OCI-LY7 (cell line): Measurements from ENCODE around the gene GNAQ. TPM values are rescaled to one million over a fixed set of nuclear protein-coding genes. Genes with fewer than 3 reads are reported as not detected.

Source experiments
- BruUV-seq: library from RNA; stranded (reverse); fragments of 400-500 nt; replicated peaks from 2 replicates; lab custom pipeline; 2021; lab: Mats Ljungman, UMichigan
- CTCF ChIA-PET: fragments of 300-600 bp; sonication (Branson Sonifier 250); formaldehyde crosslinking; loops from one replicate; lab custom pipeline; 2022; ENCODE audit warnings: antibody characterized with exemption; ENCODE audit not compliant: unreplicated experiment; lab: Charles Lee
- POLR2A ChIA-PET: fragments of 300-600 bp; sonication (Branson Sonifier 250); formaldehyde crosslinking; loops from one replicate; lab custom pipeline; 2022; ENCODE audit warnings: antibody characterized with exemption; lab: Charles Lee
- DNase-seq: peaks from one replicate; pipeline ENCODE4 v3.0.0-alpha.2; 2015; ENCODE audit warnings: low spot score
- H2AFZ ChIP-seq: fragments of 200-600 bp; sonication (generic), shearing (Covaris generic); 2 replicates; pipeline ENCODE4 v1.6.1; 2014; ENCODE audit warnings: mild to moderate bottlenecking, antibody characterized with exemption, low read length, moderate library complexity
- H3K27ac ChIP-seq: fragments of 200-600 bp; sonication (generic); 2 replicates; pipeline ENCODE4 v1.5.1; 2014; ENCODE audit warnings: mixed run types, low read depth, mild to moderate bottlenecking, moderate library complexity, low read length, inconsistent platforms; ENCODE audit not compliant: poor library complexity, severe bottlenecking
- H3K36me3 ChIP-seq: fragments of 200-600 bp; sonication (generic); 2 replicates; pipeline ENCODE4 v1.6.1; 2014; ENCODE audit warnings: mild to moderate bottlenecking, antibody characterized with exemption, low read length, moderate library complexity, mixed read lengths; ENCODE audit not compliant: insufficient read depth
- H3K4me1 ChIP-seq: fragments of 200-600 bp; sonication (generic); 2 replicates; pipeline ENCODE4 v1.5.1; 2014; ENCODE audit warnings: mild to moderate bottlenecking, low read length; ENCODE audit not compliant: insufficient read depth, poor library complexity, severe bottlenecking
- H3K4me2 ChIP-seq: fragments of 200-600 bp; sonication (generic); 2 replicates; pipeline ENCODE4 v1.6.1; 2014; ENCODE audit warnings: mild to moderate bottlenecking, low read length
- H3K4me3 ChIP-seq: fragments of 200-600 bp; sonication (generic); 2 replicates; pipeline ENCODE4 v1.5.1; 2014; ENCODE audit warnings: mild to moderate bottlenecking, low read depth, low read length; ENCODE audit not compliant: poor library complexity, severe bottlenecking
- H3K79me2 ChIP-seq: fragments of 200-600 bp; sonication (generic); 2 replicates; pipeline ENCODE4 v1.6.1; 2016; ENCODE audit warnings: low read depth, mild to moderate bottlenecking, low read length, moderate library complexity, mixed read lengths; ENCODE audit not compliant: insufficient read depth
- H3K9me2 ChIP-seq: fragments of 200-600 bp; sonication (generic); 2 replicates; pipeline ENCODE4 v1.6.1; 2016; ENCODE audit warnings: mild to moderate bottlenecking, low read length, mixed read lengths; ENCODE audit not compliant: insufficient read depth
- H3K9me3 ChIP-seq: fragments of 200-600 bp; sonication (generic); 2 replicates; pipeline ENCODE4 v1.6.1; 2014; ENCODE audit warnings: mild to moderate bottlenecking, mixed run types, low read length, mixed read lengths
- H4K20me1 ChIP-seq: fragments of 200-600 bp; sonication (generic); 2 replicates; pipeline ENCODE4 v1.6.1; 2014; ENCODE audit warnings: mild to moderate bottlenecking, antibody characterized with exemption, low read length, moderate library complexity, mixed read lengths; ENCODE audit not compliant: insufficient read depth
- CTCF ChIP-seq: fragments of 200-600 bp; sonication (generic); conservative IDR thresholded peaks from 2 replicates; pipeline ENCODE4 v1.5.1; 2014; ENCODE audit warnings: mild to moderate bottlenecking, antibody characterized with exemption, low read length, moderate library complexity, mixed read lengths
- EZH2phosphoT487 ChIP-seq: fragments of 200-600 bp; sonication (generic); IDR thresholded peaks from 2 replicates; pipeline ENCODE4 v1.6.1; 2018; ENCODE audit warnings: low read depth, borderline replicate concordance, mild to moderate bottlenecking, mixed run types, antibody characterized with exemption, low read length, moderate library complexity, mixed read lengths
- intact Hi-C: fragments of 100-400 bp; cut with micrococcal nuclease; formaldehyde crosslinking; loops from one replicate; pipeline ENCODE4 v1.10.0; 2022; ENCODE audit not compliant: unreplicated experiment
- total RNA-seq, 2 experiments: library from RNA; depleted of rRNA in 1 of 2; stranded (reverse); fragments of >200 nt in 1 of 2; shearing (Covaris generic) in 1 of 2; gene quantifications; 2 replicates each; pipeline ENCODE4 v1.2.3, GENCODE V29; 2014 to 2022

The GNAQ gene
- total RNA-seq, 2 experiments from 2014 or later = not detected

DNA sequence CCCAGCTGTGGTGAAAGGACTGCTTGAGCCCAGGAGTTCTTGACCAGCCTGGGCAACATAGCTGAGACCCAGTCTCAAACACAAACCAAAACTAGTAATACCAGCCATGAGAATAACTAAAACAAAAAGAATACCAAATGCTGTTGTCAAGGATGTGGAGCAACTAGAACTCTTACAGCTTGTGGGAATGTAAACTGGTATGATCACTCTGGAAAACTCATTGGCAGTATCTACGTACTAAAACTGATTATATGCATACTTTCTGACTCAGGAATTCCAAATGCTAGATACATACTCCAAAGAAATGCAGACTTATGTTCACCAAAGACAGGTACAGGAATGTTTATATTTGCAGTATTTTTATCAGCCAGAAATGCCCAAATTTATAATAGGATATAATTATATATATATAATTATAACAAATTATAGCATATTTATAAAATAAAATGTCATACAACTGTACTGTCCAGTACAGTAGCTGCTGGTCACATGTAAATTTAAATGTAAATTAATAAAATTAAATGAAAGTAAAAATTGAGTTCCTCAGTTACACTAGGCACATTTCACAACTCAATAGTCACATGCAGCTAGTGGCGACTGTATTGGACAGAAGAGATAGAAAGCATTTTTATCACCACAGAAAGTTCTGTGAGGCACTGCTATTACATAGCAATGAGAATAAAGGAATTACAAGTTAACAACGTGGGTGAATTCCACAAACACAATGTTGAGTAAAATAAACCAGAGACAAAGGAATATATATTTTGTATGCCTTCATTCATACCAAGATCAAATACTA, 118.5 kb downstream of the GNAQ start:
- Histone ChIP-seq H3K79me2 (no peaks in the 10 kb centered on the region), H3K4me1 (no peaks in the 10 kb centered on the region), H3K9me3 (no peaks in the 10 kb centered on the region), H3K27ac (no peak overlapping the region), H2AFZ (no peak overlapping the region), H3K4me3 (no peak overlapping the region), H3K36me3 (no peaks in the 10 kb centered on the region), H3K9me2 (no peaks in the 10 kb centered on the region), H4K20me1 (no peaks in the 10 kb centered on the region), H3K4me2 (no peak overlapping the region)
- intact Hi-C loops = no loop called here
- TF ChIP-seq EZH2phosphoT487 (no peak), CTCF (no peak)
- POLR2A ChIA-PET = no interaction called here
- no TSS peak for BruUV-seq
- CTCF ChIA-PET = no interaction called here
- no peak for DNase-seq

GRCh38 chr9:77911928-77912327, 119.7 kb downstream of the GNAQ start:
- Histone ChIP-seq H3K9me2 (no peaks in the 10 kb centered on the region), H2AFZ (no peak overlapping the region), H3K4me3 (no peak overlapping the region), H3K4me1 (no peaks in the 10 kb centered on the region), H3K27ac (no peak overlapping the region), H3K4me2 (no peak overlapping the region), H3K9me3 (no peaks in the 10 kb centered on the region), H3K36me3 (no peaks in the 10 kb centered on the region), H3K79me2 (no peaks in the 10 kb centered on the region), H4K20me1 (no peaks in the 10 kb centered on the region)
- BruUV-seq = no TSS peak
- no peak for TF ChIP-seq EZH2phosphoT487
- no peak for TF ChIP-seq CTCF
- no peak for DNase-seq
- POLR2A ChIA-PET = no interaction called here
- CTCF ChIA-PET = no interaction called here
- intact Hi-C loops = no loop called here

DNA sequence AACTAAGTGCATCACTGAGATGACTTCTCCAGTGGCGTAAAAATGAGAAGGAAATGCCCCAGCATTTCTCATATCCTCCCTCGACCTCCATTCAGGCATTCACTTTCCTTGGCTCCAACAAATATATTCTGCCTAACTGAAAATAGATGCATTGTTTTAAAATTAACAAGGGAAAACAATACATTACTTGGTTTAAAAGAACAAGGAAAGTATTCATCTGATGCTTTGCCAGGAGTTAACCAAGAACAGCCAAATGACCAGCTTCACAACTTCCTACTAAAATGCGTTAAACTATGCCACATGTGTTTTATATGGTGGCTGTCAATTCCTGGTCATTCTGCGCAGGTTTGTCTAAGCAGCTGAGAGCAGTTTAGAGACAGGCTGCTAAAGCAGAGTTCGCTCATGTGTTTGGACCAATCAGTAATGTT, 121.4 kb downstream of the GNAQ start:
- POLR2A ChIA-PET = no interaction called here
- Histone ChIP-seq H3K27ac (no peak overlapping the region), H2AFZ (no peak overlapping the region), H3K4me3 (no peak overlapping the region), H3K79me2 (no peaks in the 10 kb centered on the region), H3K4me2 (no peak overlapping the region), H3K36me3 (no peaks in the 10 kb centered on the region), H4K20me1 (no peaks in the 10 kb centered on the region), H3K9me3 (no peaks in the 10 kb centered on the region), H3K4me1 (no peaks in the 10 kb centered on the region), H3K9me2 (no peaks in the 10 kb centered on the region)
- TF ChIP-seq CTCF (no peak), EZH2phosphoT487 (no peak)
- intact Hi-C loops = no loop called here
- CTCF ChIA-PET = no interaction called here
- no peak for DNase-seq
- no TSS peak for BruUV-seq
